Common myeloid progenitor, CD34-positive (primary cell): Measurements from ENCODE around the gene GIT1.
A peak's percentile ranks its signal among the peaks of the same experiment; 100 is the strongest.

Source experiments
- CTCF ChIA-PET: fragments of 350-600 bp; sonication (Branson Sonifier 250); formaldehyde crosslinking; loops from one replicate; lab custom pipeline; 2021; ENCODE audit warnings: antibody characterized with exemption; lab: Charles Lee
- POLR2A ChIA-PET: fragments of 350-600 bp; sonication (Branson Sonifier 250); formaldehyde crosslinking; loops from one replicate; lab custom pipeline; 2021; ENCODE audit warnings: antibody characterized with exemption; lab: Charles Lee
- DNase-seq, 3 donors: peaks; one replicate each; pipeline versions ENCODE4 v3.0.0 to v3.0.0-alpha.2; 2013
- H3K27ac ChIP-seq, 2 experiments: 1 replicate in 1 of 2; 2 replicates in 1 of 2; pipeline ENCODE4 v1.7.0; 2013; ENCODE audit warnings: inconsistent platforms in 2 of 2, low read length in 2 of 2, mild to moderate bottlenecking in 2 of 2, low read depth in 1 of 2, moderate library complexity in 1 of 2; ENCODE audit not compliant: severe bottlenecking in 2 of 2, insufficient read depth in 1 of 2, poor library complexity in 1 of 2
- H3K27me3 ChIP-seq, 5 experiments: replicated peaks in 2 of 5; 1 replicate in 3 of 5; 2 replicates in 2 of 5; pipeline versions ENCODE4 v1.6.1 to v1.7.0; 2013; ENCODE audit warnings: low read length in 4 of 5, mild to moderate bottlenecking in 2 of 5, moderate library complexity in 2 of 5, inconsistent platforms in 1 of 5; ENCODE audit not compliant: insufficient read depth in 5 of 5, control insufficient read depth in 4 of 5
- H3K36me3 ChIP-seq, 4 experiments: 1 replicate in 2 of 4; 2 replicates in 2 of 4; pipeline versions ENCODE4 v1.6.1 to v1.7.0; 2013; ENCODE audit warnings: low read length in 3 of 4, control low read depth in 1 of 4, mild to moderate bottlenecking in 1 of 4; ENCODE audit not compliant: control insufficient read depth in 4 of 4, insufficient read depth in 4 of 4
- H3K4me1 ChIP-seq, 4 experiments: 1 replicate in 3 of 4; 2 replicates in 1 of 4; pipeline versions ENCODE4 v1.6.1 to v1.7.1; 2013; ENCODE audit warnings: low read length in 3 of 4, mild to moderate bottlenecking in 3 of 4, control low read depth in 1 of 4, inconsistent platforms in 1 of 4, moderate library complexity in 1 of 4; ENCODE audit not compliant: control insufficient read depth in 4 of 4, insufficient read depth in 4 of 4; ENCODE audit errors: control extremely low read depth in 1 of 4
- H3K4me3 ChIP-seq, 7 experiments: 1 replicate in 4 of 7; 2 replicates in 3 of 7; pipeline versions ENCODE4 v1.5.1 to v1.7.0; 2013; ENCODE audit warnings: mild to moderate bottlenecking in 7 of 7, low read length in 6 of 7, moderate library complexity in 6 of 7, inconsistent platforms in 2 of 7, low read depth in 2 of 7, control low read depth in 1 of 7; ENCODE audit not compliant: insufficient read depth in 4 of 7, control insufficient read depth in 1 of 7; ENCODE audit errors: extremely low read depth in 1 of 7
- H3K9me3 ChIP-seq, 5 experiments: 1 replicate in 4 of 5; 2 replicates in 1 of 5; pipeline versions ENCODE4 v1.6.1 to v1.7.1; 2013; ENCODE audit warnings: low read length in 4 of 5, mild to moderate bottlenecking in 2 of 5, inconsistent platforms in 1 of 5, low read depth in 1 of 5, moderate library complexity in 1 of 5; ENCODE audit not compliant: control insufficient read depth in 4 of 5, insufficient read depth in 2 of 5; ENCODE audit errors: control extremely low read depth in 1 of 5
- WGBS: methylation state at CpG from one replicate; pipeline ENCODE4 v1.1.5; 2013; ENCODE audit not compliant: insufficient coverage; 5-methylcytosine and 5-hydroxymethylcytosine counted together

The GIT1 gene

GRCh38 chr17:29615492-29616299 is 26.2 kb upstream of the GIT1 start:
- H3K4me1 ChIP-seq = peaks cover 2 to 62% (median 56%) of the 10 kb centered on the region in 4 experiments
- H3K4me3 ChIP-seq = peak overlapping the region; percentile 41 to 82 (median 63)
- no peaks in the 10 kb centered on the region for H3K36me3 ChIP-seq
- peaks cover 0 to 32% (median 17%) of the 10 kb centered on the region in 5 experiments for H3K27me3 ChIP-seq
- WGBS = 1% methylated on average over 54 of the region's 74 CpGs
- CTCF ChIA-PET = interaction anchor here (0.8 to 7.8 kb wide), 12 partner anchors 9 to 315 kb away, joined by 3 to 179 read pairs (median 15); partner anchors contain the start of genes ANKRD13B and SSH2
- peak; percentile 75 to 83 (median 81) for DNase-seq
- H3K27ac ChIP-seq = no peak overlapping the region
- no peaks in the 10 kb centered on the region for H3K9me3 ChIP-seq
- POLR2A ChIA-PET = interaction anchor here (0.6 kb wide), 2 partner anchors 26 to 35 kb away, joined by 3 read pairs; no protein-coding TSS in a partner anchor

- H3K9me3 ChIP-seq = no peaks in the 10 kb centered on the region
- ChIA-PET CTCF (interaction anchor here (0.8 to 7.8 kb wide), 10 partner anchors 9 to 165 kb away, joined by 3 to 179 read pairs (median 8); partner anchors contain the start of gene ANKRD13B), POLR2A (interaction anchor here (0.6 kb wide), 1 partner anchor 34 kb away, joined by 3 read pairs; no protein-coding TSS in a partner anchor)
- peak overlapping the region; percentile 41 to 82 (median 63) for H3K4me3 ChIP-seq
- WGBS = 1% methylated on average over 15 of the region's 15 CpGs
- H3K27ac ChIP-seq = no peak overlapping the region
- DNase-seq = peak; percentile 78 to 90 (median 86)
- H3K36me3 ChIP-seq = no peaks in the 10 kb centered on the region
- H3K4me1 ChIP-seq = peaks cover 2 to 62% (median 56%) of the 10 kb centered on the region in 4 experiments
- H3K27me3 ChIP-seq = peaks cover 0 to 32% (median 12%) of the 10 kb centered on the region in 5 experiments
Measured at GRCh38 chr17:29615048-29615385, 25.6 kb upstream of the GIT1 start.

GRCh38 chr17:29614349-29615047 is 25.1 kb upstream of the GIT1 start:
- CTCF ChIA-PET = interaction anchor here (0.9 to 7.8 kb wide), 8 partner anchors 9 to 165 kb away, joined by 3 to 179 read pairs (median 15); partner anchors contain the start of gene ANKRD13B
- POLR2A ChIA-PET = interaction anchor here (0.6 kb wide), 1 partner anchor 78 kb away, joined by 3 read pairs; no protein-coding TSS in a partner anchor
- H3K9me3 ChIP-seq = no peaks in the 10 kb centered on the region
- no peak overlapping the region for H3K27ac ChIP-seq
- H3K36me3 ChIP-seq = peaks cover 0 to under 1% (median 0%) of the 10 kb centered on the region in 4 experiments
- DNase-seq = no peak
- H3K4me3 ChIP-seq = peak overlapping the region in 5 of 7 experiments; percentile 50 to 82 (median 65)
- H3K27me3 ChIP-seq = peaks cover 0 to 31% (median 8%) of the 10 kb centered on the region in 5 experiments
- H3K4me1 ChIP-seq = peaks cover 2 to 62% (median 56%) of the 10 kb centered on the region in 4 experiments
- WGBS = 64% methylated on average over 10 of the region's 16 CpGs

DNA sequence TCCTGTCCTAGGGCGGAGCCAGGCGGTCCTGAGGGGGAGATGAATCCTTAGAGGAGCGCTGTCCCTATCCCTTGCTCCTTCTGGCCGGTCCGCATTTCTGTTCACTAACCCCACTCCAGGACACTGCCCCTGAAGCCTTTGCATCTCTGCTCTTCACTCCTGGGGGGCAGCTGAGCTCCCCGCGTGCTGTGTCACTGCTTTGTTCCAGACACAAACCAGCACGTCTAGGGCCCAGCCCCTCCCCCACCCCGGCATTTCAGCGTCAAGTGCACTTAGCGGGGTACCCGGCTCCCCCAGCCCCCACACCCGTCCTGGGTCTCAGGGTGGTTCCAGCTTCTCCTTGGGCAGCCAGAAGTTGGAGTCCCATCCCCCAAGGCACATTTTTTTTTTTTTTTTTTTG is 24.4 kb upstream of the GIT1 start:
- POLR2A ChIA-PET = interaction anchor here (0.6 to 1.2 kb wide), 2 partner anchors 22 to 717 kb away, joined by 3 to 6 read pairs; no protein-coding TSS in a partner anchor
- H3K9me3 ChIP-seq = no peaks in the 10 kb centered on the region
- H3K4me1 ChIP-seq = peaks cover 2 to 58% (median 56%) of the 10 kb centered on the region in 4 experiments
- H3K27ac ChIP-seq = no peak overlapping the region
- peak overlapping the region in 5 of 7 experiments; percentile 25 to 72 (median 48) for H3K4me3 ChIP-seq
- DNase-seq = no peak
- CTCF ChIA-PET = interaction anchor here (0.6 to 7.8 kb wide), 7 partner anchors 8 to 178 kb away, joined by 3 to 179 read pairs (median 11); partner anchors contain the start of gene ANKRD13B
- WGBS = 17% methylated on average over 8 of the region's 13 CpGs
- H3K27me3 ChIP-seq = peaks cover 0 to 25% (median 8%) of the 10 kb centered on the region in 5 experiments
- peaks cover 0 to 4% (median 0%) of the 10 kb centered on the region in 4 experiments for H3K36me3 ChIP-seq

DNA sequence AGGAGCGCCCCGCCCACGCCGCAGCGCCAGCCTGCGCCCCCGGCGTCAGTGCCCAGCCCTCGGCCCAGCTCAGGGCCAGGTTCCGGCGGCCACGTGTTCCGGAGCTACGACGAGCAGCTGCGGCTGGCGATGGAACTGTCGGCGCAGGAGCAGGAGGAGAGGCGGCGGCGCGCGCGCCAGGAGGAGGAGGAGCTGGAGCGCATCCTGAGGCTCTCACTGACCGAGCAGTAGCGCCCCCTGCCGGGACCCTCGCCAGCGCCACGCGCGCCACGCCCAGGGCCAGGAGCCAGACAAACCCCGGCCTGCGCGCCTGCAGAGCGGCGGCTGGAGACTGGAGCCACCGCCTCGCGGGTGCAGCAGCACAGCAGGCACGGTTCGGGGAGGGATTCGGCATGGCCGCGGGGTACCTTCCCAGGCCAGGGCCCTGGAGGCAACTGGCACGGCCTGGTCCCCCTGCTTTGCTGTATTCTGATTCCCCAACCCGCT is 23.9 kb upstream of the GIT1 start:
- Histone ChIP-seq H3K27ac (no peak overlapping the region), H3K27me3 (peaks cover 0 to 22% (median 7%) of the 10 kb centered on the region in 5 experiments), H3K36me3 (peaks cover 0 to 7% (median 0%) of the 10 kb centered on the region in 4 experiments), H3K9me3 (no peaks in the 10 kb centered on the region), H3K4me1 (peaks cover 2 to 56% (median 55%) of the 10 kb centered on the region in 4 experiments), H3K4me3 (peak overlapping the region in 6 of 7 experiments; percentile 23 to 72 (median 37))
- ChIA-PET POLR2A (interaction anchor here (0.6 to 1.2 kb wide), 2 partner anchors 22 to 716 kb away, joined by 3 to 6 read pairs; no protein-coding TSS in a partner anchor), CTCF (interaction anchor here (0.6 to 7.8 kb wide), 7 partner anchors 12 to 179 kb away, joined by 3 to 179 read pairs (median 5); partner anchors contain the start of gene ANKRD13B)
- DNase-seq = peak; percentile 89 to 95 (median 94)
- under 1% methylated on average over 47 of the region's 50 CpGs for WGBS
